Measurements from ENCODE around the gene HGS. TPM values are rescaled to one million over a fixed set of nuclear protein-coding genes. Genes with fewer than 3 reads are reported as not detected.

The HGS gene
- total and polyA plus RNA-seq, 2 experiments from 2014 or later, result 59.2 to 128 TPM

DNA sequence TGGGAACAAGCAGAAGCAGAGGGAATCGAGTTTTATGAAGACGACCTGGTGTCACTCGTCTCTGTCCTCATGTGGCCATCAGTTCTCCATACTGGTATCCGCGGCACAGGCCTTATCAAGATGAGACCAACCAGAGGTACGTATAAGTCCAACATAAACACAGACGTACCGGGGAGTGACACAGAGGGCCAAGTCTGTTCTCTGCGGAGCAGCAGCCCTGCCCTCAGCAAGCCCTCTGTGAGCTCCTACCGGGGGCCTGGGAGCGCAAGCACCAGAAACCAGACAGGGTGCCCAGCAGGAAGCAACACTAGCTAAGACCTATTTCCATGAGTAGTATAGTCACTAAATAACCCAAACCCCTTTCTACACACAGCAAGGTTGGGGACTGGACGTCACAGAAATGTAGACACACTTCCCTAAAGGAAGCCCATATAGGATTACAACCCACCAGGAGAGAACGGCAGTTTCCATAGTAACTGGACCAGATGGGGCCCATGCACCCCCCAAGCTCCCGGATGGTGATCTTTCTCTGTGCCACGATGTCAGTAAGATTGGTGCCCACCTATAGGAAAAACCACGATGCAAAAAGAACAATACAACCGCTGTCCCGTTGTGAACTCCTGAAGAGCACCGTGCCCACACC is 1.1 kb upstream of the HGS start:
- Histone ChIP-seq H2AFZ (peak overlapping the region; percentile 64), H3K27ac (peak overlapping the region; percentile 81), H3K9me2 (replicated peaks; ENCODE audit: insufficient read depth) (no peaks in the 10 kb centered on the region), H3K9me3 (ENCODE audit: low read depth) (no peaks in the 10 kb centered on the region), H3K4me3 (peak overlapping the region; percentile 52), H3K27me3 (no peaks in the 10 kb centered on the region), H3K79me2 (peaks cover 63% of the 10 kb centered on the region), H3K4me2 (peak overlapping the region; percentile 97), H3K36me3 (replicated peaks; ENCODE audit: insufficient read depth, low read depth) (no peaks in the 10 kb centered on the region), H3K4me1 (ENCODE audit: insufficient read depth) (peaks cover 18% of the 10 kb centered on the region), H4K20me1 (ENCODE audit: insufficient read depth, poor library complexity, severe bottlenecking) (peaks cover 15% of the 10 kb centered on the region)
- DNase-seq (ENCODE audit: low spot score), result no peak
- WGBS (ENCODE audit: low lambda C conversion rate, missing lambda C conversion rate), result 36% methylated on average over 19 of the region's 19 CpGs
- TF ChIP-seq, protein P1, sequence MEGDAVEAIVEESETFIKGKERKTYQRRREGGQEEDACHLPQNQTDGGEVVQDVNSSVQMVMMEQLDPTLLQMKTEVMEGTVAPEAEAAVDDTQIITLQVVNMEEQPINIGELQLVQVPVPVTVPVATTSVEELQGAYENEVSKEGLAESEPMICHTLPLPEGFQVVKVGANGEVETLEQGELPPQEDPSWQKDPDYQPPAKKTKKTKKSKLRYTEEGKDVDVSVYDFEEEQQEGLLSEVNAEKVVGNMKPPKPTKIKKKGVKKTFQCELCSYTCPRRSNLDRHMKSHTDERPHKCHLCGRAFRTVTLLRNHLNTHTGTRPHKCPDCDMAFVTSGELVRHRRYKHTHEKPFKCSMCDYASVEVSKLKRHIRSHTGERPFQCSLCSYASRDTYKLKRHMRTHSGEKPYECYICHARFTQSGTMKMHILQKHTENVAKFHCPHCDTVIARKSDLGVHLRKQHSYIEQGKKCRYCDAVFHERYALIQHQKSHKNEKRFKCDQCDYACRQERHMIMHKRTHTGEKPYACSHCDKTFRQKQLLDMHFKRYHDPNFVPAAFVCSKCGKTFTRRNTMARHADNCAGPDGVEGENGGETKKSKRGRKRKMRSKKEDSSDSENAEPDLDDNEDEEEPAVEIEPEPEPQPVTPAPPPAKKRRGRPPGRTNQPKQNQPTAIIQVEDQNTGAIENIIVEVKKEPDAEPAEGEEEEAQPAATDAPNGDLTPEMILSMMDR (IDR thresholded peaks at IDR 0.05; ENCODE audit: poor library complexity), result no peak
- no peak for TF ChIP-seq EZH2 (IDR thresholded peaks at IDR 0.05; ENCODE audit: borderline replicate concordance)
- TF ChIP-seq EZH2phosphoT487 (IDR thresholded peaks at IDR 0.05; ENCODE audit: low read depth, severe bottlenecking, unreplicated experiment), result no peak

DNA sequence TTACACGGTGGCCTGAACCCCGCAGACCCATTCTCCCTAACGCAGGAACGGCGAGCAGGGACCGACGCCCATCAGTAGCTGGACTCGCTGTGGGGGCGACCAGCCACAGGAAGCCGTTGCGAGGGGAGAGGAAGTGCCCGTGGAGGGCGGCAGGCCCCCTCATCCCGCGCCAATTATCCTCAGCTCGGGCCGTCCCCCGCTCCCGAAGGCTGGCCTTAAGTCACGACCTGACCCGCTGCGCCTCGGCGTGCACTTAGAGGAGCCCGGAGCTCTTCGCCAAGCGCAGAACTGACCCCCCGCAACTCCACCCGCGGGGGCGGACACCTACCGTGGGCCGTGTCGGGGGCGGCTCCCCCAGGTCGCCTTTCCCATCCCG is 615 bp upstream of the HGS start:
- Histone ChIP-seq H3K4me1 (ENCODE audit: insufficient read depth) (peaks cover 18% of the 10 kb centered on the region), H3K9me2 (replicated peaks; ENCODE audit: insufficient read depth) (no peaks in the 10 kb centered on the region), H3K27ac (peak overlapping the region; percentile 81), H3K4me3 (peak overlapping the region; percentile 52), H3K4me2 (peak overlapping the region; percentile 97), H3K36me3 (replicated peaks; ENCODE audit: insufficient read depth, low read depth) (no peaks in the 10 kb centered on the region), H3K79me2 (peaks cover 65% of the 10 kb centered on the region), H4K20me1 (ENCODE audit: insufficient read depth, poor library complexity, severe bottlenecking) (peaks cover 15% of the 10 kb centered on the region), H3K27me3 (no peaks in the 10 kb centered on the region), H3K9me3 (ENCODE audit: low read depth) (no peaks in the 10 kb centered on the region), H2AFZ (peak overlapping the region; percentile 64)
- DNase-seq (ENCODE audit: low spot score), result no peak
- WGBS (ENCODE audit: low lambda C conversion rate, missing lambda C conversion rate), result 6% methylated on average over 18 of the region's 37 CpGs
- no peak for TF ChIP-seq EZH2phosphoT487 (IDR thresholded peaks at IDR 0.05; ENCODE audit: low read depth, severe bottlenecking, unreplicated experiment)
- no peak for TF ChIP-seq EZH2 (IDR thresholded peaks at IDR 0.05; ENCODE audit: borderline replicate concordance)
- TF ChIP-seq, protein P1 (IDR thresholded peaks at IDR 0.05; ENCODE audit: poor library complexity), result no peak

DNA sequence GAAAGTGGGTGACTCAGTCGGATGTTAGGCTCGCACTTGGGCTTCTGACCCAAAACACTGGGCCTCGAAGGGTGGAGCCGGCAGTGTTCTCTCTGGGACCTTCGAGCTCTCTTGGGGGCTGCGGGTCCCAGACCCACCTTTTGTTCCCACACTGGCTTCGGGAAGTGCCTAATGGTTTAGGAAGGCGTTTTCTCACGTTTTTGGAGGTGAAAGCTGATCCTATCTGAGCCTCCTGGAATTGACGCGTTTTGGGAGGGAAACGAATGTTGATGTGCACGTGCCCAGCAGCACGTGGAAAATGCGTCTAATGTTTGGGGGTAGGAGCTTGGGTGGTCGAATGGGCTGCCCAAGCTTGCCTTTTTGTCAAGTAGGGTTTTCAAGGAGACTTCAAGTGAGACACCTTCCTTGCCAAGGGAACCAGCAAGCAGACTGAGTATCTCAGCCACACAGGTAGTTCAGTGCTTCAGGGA is 666 bp downstream of the HGS start:
- Histone ChIP-seq H2AFZ (no peak overlapping the region), H3K4me3 (peak overlapping the region; percentile 56), H3K79me2 (peaks cover 65% of the 10 kb centered on the region), H3K4me2 (peak overlapping the region; percentile 93), H3K9me3 (ENCODE audit: low read depth) (no peaks in the 10 kb centered on the region), H4K20me1 (ENCODE audit: insufficient read depth, poor library complexity, severe bottlenecking) (peaks cover 15% of the 10 kb centered on the region), H3K36me3 (replicated peaks; ENCODE audit: insufficient read depth, low read depth) (no peaks in the 10 kb centered on the region), H3K27me3 (no peaks in the 10 kb centered on the region), H3K9me2 (replicated peaks; ENCODE audit: insufficient read depth) (no peaks in the 10 kb centered on the region), H3K4me1 (ENCODE audit: insufficient read depth) (peaks cover 18% of the 10 kb centered on the region), H3K27ac (peak overlapping the region; percentile 47)
- 20% methylated on average over 16 of the region's 16 CpGs for WGBS (ENCODE audit: low lambda C conversion rate, missing lambda C conversion rate)
- TF ChIP-seq, protein P1 (IDR thresholded peaks at IDR 0.05; ENCODE audit: poor library complexity), result no peak
- DNase-seq (ENCODE audit: low spot score), result no peak
